Smooth muscle cell (in vitro differentiated cells): Measurements from ENCODE around the gene RNF133. TPM values are rescaled to one million over a fixed set of nuclear protein-coding genes. Genes with fewer than 3 reads are reported as not detected.

Experiments used
- DNase-seq: peaks from one replicate; lab custom pipeline; 2025; ENCODE audit not compliant: unreplicated experiment; lab: John Stamatoyannopoulos, UW
- H2AFZ ChIP-seq: fragments of 200-600 bp; sonication (generic); 2 replicates; pipeline ENCODE4 v1.6.0; 2016; ENCODE audit warnings: antibody characterized with exemption, low read depth, mild to moderate bottlenecking
- H3F3A ChIP-seq: fragments of 200-600 bp; sonication (generic); 2 replicates; pipeline ENCODE4 v1.6.0; 2017; ENCODE audit warnings: antibody characterized with exemption, low read depth
- H3K27ac ChIP-seq: fragments of 200-600 bp; sonication (generic); 2 replicates; pipeline ENCODE4 v1.5.1; 2016; ENCODE audit warnings: low read depth, mild to moderate bottlenecking
- H3K27me3 ChIP-seq: fragments of 200-600 bp; sonication (generic); 2 replicates; pipeline ENCODE4 v1.6.1; 2016; ENCODE audit warnings: low read depth, mild to moderate bottlenecking
- H3K36me3 ChIP-seq: fragments of 200-600 bp; sonication (generic); 2 replicates; pipeline ENCODE4 v1.5.1; 2016; ENCODE audit warnings: low read depth
- H3K4me1 ChIP-seq: fragments of 200-600 bp; sonication (generic); 2 replicates; pipeline ENCODE4 v1.5.1; 2016; ENCODE audit warnings: low read depth
- H3K4me2 ChIP-seq: fragments of 200-600 bp; sonication (generic); 2 replicates; pipeline ENCODE4 v1.6.0; 2016; ENCODE audit warnings: mild to moderate bottlenecking
- H3K4me3 ChIP-seq: fragments of 200-600 bp; sonication (generic); 2 replicates; pipeline ENCODE4 v1.5.1; 2016; ENCODE audit warnings: mild to moderate bottlenecking
- H3K79me2 ChIP-seq: fragments of 200-600 bp; sonication (generic); 2 replicates; pipeline ENCODE4 v1.6.0; 2016; ENCODE audit warnings: low read depth, mild to moderate bottlenecking
- H3K9ac ChIP-seq: fragments of 200-600 bp; sonication (generic); 2 replicates; pipeline ENCODE4 v1.6.0; 2016; ENCODE audit warnings: low read depth
- H3K9me3 ChIP-seq: fragments of 200-600 bp; sonication (generic); replicated peaks from 2 replicates; pipeline ENCODE4 v1.5.1; 2016; ENCODE audit warnings: low read depth
- H4K20me1 ChIP-seq: fragments of 200-600 bp; sonication (generic); 2 replicates; pipeline ENCODE4 v1.6.0; 2016; ENCODE audit warnings: low read depth
- CTCF ChIP-seq: fragments of 200-600 bp; sonication (generic); IDR thresholded peaks from 2 replicates; pipeline ENCODE4 v1.5.1; 2017; ENCODE audit warnings: borderline replicate concordance, mild to moderate bottlenecking, antibody characterized with exemption; ENCODE audit not compliant: insufficient read depth, poor library complexity, severe bottlenecking
- WGBS: methylation state at CpG from one replicate; pipeline ENCODE4 v1.1.7; 2016; ENCODE audit warnings: low lambda C conversion rate; 5-methylcytosine and 5-hydroxymethylcytosine counted together
- polyA plus RNA-seq: library from polyadenylated mRNA; unstranded; fragments of >200 nt; fragmentation: Nextera tagmentation; extraction: Ambion mirVana; gene quantifications from 2 replicates; pipeline ENCODE4 v1.2.1, GENCODE V29; 2016
- total RNA-seq: library from RNA; depleted of rRNA; stranded (reverse); fragments of >200 nt; gene quantifications from 2 replicates; pipeline ENCODE4 v1.2.3, GENCODE V29; 2014

The RNF133 gene
- total RNA-seq (0.36 and 2.7 TPM in 2 replicates), polyA plus RNA-seq (not detected in 2 replicates)

- Histone ChIP-seq H2AFZ (no peak within 1 kb of the TSS), H3K9ac (no peak within 1 kb of the TSS), H3K27me3 (no peaks in the 10 kb centered on the region), H3K9me3 (no peaks in the 10 kb centered on the region), H3K4me2 (no peak within 1 kb of the TSS), H3K36me3 (no peaks in the 10 kb centered on the region), H3K79me2 (no peaks in the 10 kb centered on the region), H3K4me1 (peaks cover 6% of the 10 kb centered on the region), H3K4me3 (no peak within 1 kb of the TSS), H3F3A (no peaks in the 10 kb centered on the region), H4K20me1 (no peaks in the 10 kb centered on the region), H3K27ac (no peak within 1 kb of the TSS)
- TF ChIP-seq CTCF: no peak
- DNase-seq: no peak
Measured at GRCh38 chr7:122699017-122699416, at the start of gene RNF133. RNF133 (minus strand) TSS chr7:122699117; CDS start chr7:122698918, 199 bp downstream.

DNA sequence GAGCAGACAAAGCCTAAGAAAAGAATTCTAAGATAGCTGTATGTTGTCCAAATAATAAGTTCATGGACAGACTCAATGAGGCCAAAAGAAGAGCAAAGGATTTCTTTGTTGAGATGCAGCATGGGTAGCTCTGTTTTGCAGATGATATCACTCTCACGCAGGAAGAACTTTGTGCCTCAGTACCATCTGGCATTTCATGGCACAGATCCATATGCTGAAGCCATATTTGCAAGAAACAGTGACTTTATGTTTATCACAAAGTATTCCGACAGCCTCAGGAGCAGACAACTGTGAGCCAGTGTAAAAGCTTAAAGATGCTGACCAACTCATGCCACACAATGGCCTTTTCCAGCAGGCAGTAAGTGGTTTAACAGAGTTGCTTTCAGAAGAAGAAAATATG is 49.3 kb upstream of the RNF133 start:
- Histone ChIP-seq H3K36me3 (no peaks in the 10 kb centered on the region), H3K4me1 (peaks cover 25% of the 10 kb centered on the region), H3K9ac (no peak overlapping the region), H3K27ac (no peak overlapping the region), H3K9me3 (no peaks in the 10 kb centered on the region), H3K4me2 (no peak overlapping the region), H3F3A (no peaks in the 10 kb centered on the region), H2AFZ (no peak overlapping the region), H3K27me3 (no peaks in the 10 kb centered on the region), H3K79me2 (no peaks in the 10 kb centered on the region), H4K20me1 (no peaks in the 10 kb centered on the region), H3K4me3 (no peak overlapping the region)
- WGBS: 47% methylated on average over 2 of the region's 2 CpGs
- no peak for TF ChIP-seq CTCF
- no peak for DNase-seq

GRCh38 chr7:122746948-122747347 is 48.0 kb upstream of the RNF133 start:
- 50% methylated on average over 2 of the region's 2 CpGs for WGBS
- H3K4me3 ChIP-seq: no peak overlapping the region
- no peak for TF ChIP-seq CTCF

GRCh38 chr7:122743211-122743610 is 44.3 kb upstream of the RNF133 start:
- H3K9me3 ChIP-seq: no peaks in the 10 kb centered on the region
- H3K4me2 ChIP-seq: no peak overlapping the region
- no peak for TF ChIP-seq CTCF
- H3K4me3 ChIP-seq: no peak overlapping the region
- H3F3A ChIP-seq: peaks cover 5% of the 10 kb centered on the region
- no peak overlapping the region for H3K27ac ChIP-seq
- no peak overlapping the region for H3K9ac ChIP-seq
- H3K27me3 ChIP-seq: no peaks in the 10 kb centered on the region
- H3K4me1 ChIP-seq: peaks cover 17% of the 10 kb centered on the region
- H3K36me3 ChIP-seq: no peaks in the 10 kb centered on the region
- no peak for DNase-seq
- H2AFZ ChIP-seq: no peak overlapping the region
- no peaks in the 10 kb centered on the region for H4K20me1 ChIP-seq
- H3K79me2 ChIP-seq: no peaks in the 10 kb centered on the region

More at GRCh38 chr7:122746948-122747347, 48.0 kb upstream of the RNF133 start:
- Histone ChIP-seq H3K9ac (no peak overlapping the region), H3K27ac (no peak overlapping the region), H3K79me2 (no peaks in the 10 kb centered on the region), H4K20me1 (no peaks in the 10 kb centered on the region), H3K36me3 (no peaks in the 10 kb centered on the region), H3F3A (no peaks in the 10 kb centered on the region), H3K4me2 (no peak overlapping the region), H2AFZ (no peak overlapping the region), H3K9me3 (no peaks in the 10 kb centered on the region), H3K27me3 (no peaks in the 10 kb centered on the region), H3K4me1 (peaks cover 25% of the 10 kb centered on the region)
- no peak for DNase-seq
